ENCODE measurements around the gene AGRN. TPM values are rescaled to one million over a fixed set of nuclear protein-coding genes. Genes with fewer than 3 reads are reported as not detected.

Gene AGRN
- total RNA-seq, 1 experiment from 2014 or later, result 286 TPM

- ChIA-PET CTCF (no interaction called here), POLR2A (no interaction called here)
- Mint-ChIP-seq H3K27ac (ENCODE audit: low read depth, unreplicated experiment) (no peak overlapping the region), H3K4me3 (ENCODE audit: unreplicated experiment) (no peak overlapping the region), H3K36me3 (ENCODE audit: insufficient read depth, unreplicated experiment) (peaks cover 11% of the 10 kb centered on the region), H3K4me1 (ENCODE audit: insufficient read depth, unreplicated experiment) (no peaks in the 10 kb centered on the region), H3K27me3 (ENCODE audit: insufficient read depth, unreplicated experiment) (no peaks in the 10 kb centered on the region), H3K9me3 (ENCODE audit: unreplicated experiment) (no peaks in the 10 kb centered on the region)
- no peak for TF ChIP-seq CTCF (IDR thresholded peaks at IDR 0.05; ENCODE audit: unreplicated experiment)
- intact Hi-C loops (cut with micrococcal nuclease), result no loop called here
- no peak for DNase-seq (ENCODE audit: unreplicated experiment)
- no TSS peak for BruUV-seq (replicated peaks)
Observed at GRCh38 chr1:1081311-1082238, 61.7 kb downstream of the AGRN start.

GRCh38 chr1:1082239-1082775, 62.4 kb downstream of the AGRN start:
- Mint-ChIP-seq H3K4me1 (ENCODE audit: insufficient read depth, unreplicated experiment) (no peaks in the 10 kb centered on the region), H3K36me3 (ENCODE audit: insufficient read depth, unreplicated experiment) (peaks cover 11% of the 10 kb centered on the region), H3K9me3 (ENCODE audit: unreplicated experiment) (no peaks in the 10 kb centered on the region), H3K4me3 (ENCODE audit: unreplicated experiment) (no peak overlapping the region), H3K27me3 (ENCODE audit: insufficient read depth, unreplicated experiment) (no peaks in the 10 kb centered on the region), H3K27ac (ENCODE audit: low read depth, unreplicated experiment) (no peak overlapping the region)
- no peak for TF ChIP-seq CTCF (IDR thresholded peaks at IDR 0.05; ENCODE audit: unreplicated experiment)
- BruUV-seq (replicated peaks), result no TSS peak
- intact Hi-C loops (cut with micrococcal nuclease), result no loop called here
- DNase-seq (ENCODE audit: unreplicated experiment), result no peak
- ChIA-PET POLR2A (no interaction called here), CTCF (no interaction called here)

- no TSS peak for BruUV-seq (replicated peaks)
- no peak overlapping the region for H3K27ac Mint-ChIP-seq (ENCODE audit: low read depth, unreplicated experiment)
- no peaks in the 10 kb centered on the region for H3K4me1 Mint-ChIP-seq (ENCODE audit: insufficient read depth, unreplicated experiment)
- H3K9me3 Mint-ChIP-seq (ENCODE audit: unreplicated experiment), result no peaks in the 10 kb centered on the region
- TF ChIP-seq CTCF (IDR thresholded peaks at IDR 0.05; ENCODE audit: unreplicated experiment), result no peak
- H3K4me3 Mint-ChIP-seq (ENCODE audit: unreplicated experiment), result no peak overlapping the region
- peaks cover 11% of the 10 kb centered on the region for H3K36me3 Mint-ChIP-seq (ENCODE audit: insufficient read depth, unreplicated experiment)
- POLR2A ChIA-PET, result no interaction called here
- CTCF ChIA-PET, result no interaction called here
- no peaks in the 10 kb centered on the region for H3K27me3 Mint-ChIP-seq (ENCODE audit: insufficient read depth, unreplicated experiment)
- DNase-seq (ENCODE audit: unreplicated experiment), result no peak
- intact Hi-C loops (cut with micrococcal nuclease), result no loop called here
Observed at GRCh38 chr1:1082776-1083415, 63.0 kb downstream of the AGRN start.
